OCI-LY1 (cell line): ENCODE data around the gene USP13.

Experiments
- EZH2 ChIP-seq: fragments of 200-600 bp; sonication (generic), shearing (Covaris generic); IDR thresholded peaks from 2 replicates; pipeline ENCODE4 v1.8.0; 2017; ENCODE audit warnings: borderline replicate concordance, mixed run types, mild to moderate bottlenecking, antibody characterized with exemption, low read length, moderate library complexity, mixed read lengths
- TF ChIP-seq, protein P1 (sequence below): fragments of 200-600 bp; sonication (generic), shearing (Covaris generic); IDR thresholded peaks from 2 replicates; pipeline ENCODE4 v1.5.1; 2017; ENCODE audit warnings: mild to moderate bottlenecking, antibody characterized with exemption, low read length, moderate library complexity, mixed read lengths

- TF ChIP-seq, protein P1, sequence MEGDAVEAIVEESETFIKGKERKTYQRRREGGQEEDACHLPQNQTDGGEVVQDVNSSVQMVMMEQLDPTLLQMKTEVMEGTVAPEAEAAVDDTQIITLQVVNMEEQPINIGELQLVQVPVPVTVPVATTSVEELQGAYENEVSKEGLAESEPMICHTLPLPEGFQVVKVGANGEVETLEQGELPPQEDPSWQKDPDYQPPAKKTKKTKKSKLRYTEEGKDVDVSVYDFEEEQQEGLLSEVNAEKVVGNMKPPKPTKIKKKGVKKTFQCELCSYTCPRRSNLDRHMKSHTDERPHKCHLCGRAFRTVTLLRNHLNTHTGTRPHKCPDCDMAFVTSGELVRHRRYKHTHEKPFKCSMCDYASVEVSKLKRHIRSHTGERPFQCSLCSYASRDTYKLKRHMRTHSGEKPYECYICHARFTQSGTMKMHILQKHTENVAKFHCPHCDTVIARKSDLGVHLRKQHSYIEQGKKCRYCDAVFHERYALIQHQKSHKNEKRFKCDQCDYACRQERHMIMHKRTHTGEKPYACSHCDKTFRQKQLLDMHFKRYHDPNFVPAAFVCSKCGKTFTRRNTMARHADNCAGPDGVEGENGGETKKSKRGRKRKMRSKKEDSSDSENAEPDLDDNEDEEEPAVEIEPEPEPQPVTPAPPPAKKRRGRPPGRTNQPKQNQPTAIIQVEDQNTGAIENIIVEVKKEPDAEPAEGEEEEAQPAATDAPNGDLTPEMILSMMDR, result no peak
- TF ChIP-seq EZH2, result no peak
Observed at GRCh38 chr3:179801856-179802255, 149.0 kb downstream of the USP13 start.
